Endothelial cell of umbilical vein (primary cell): Measurements from ENCODE around the gene OR6B2. TPM values are rescaled to one million over a fixed set of nuclear protein-coding genes. Genes with fewer than 3 reads are reported as not detected.

Experiments
- BruUV-seq: library from RNA; stranded (reverse); fragments of 400-500 nt; replicated peaks from 2 replicates; lab custom pipeline; 2021; lab: Mats Ljungman, UMichigan
- CTCF ChIA-PET: fragments of 300-600, 350-600 bp; sonication (Branson Sonifier 250); formaldehyde crosslinking; loops from one replicate; lab custom pipeline; 2021; ENCODE audit warnings: antibody characterized with exemption, inconsistent platforms; lab: Charles Lee
- POLR2A ChIA-PET: fragments of 300-600, 350-600 bp; sonication (Branson Sonifier 250); formaldehyde crosslinking; loops from one replicate; lab custom pipeline; 2021; ENCODE audit warnings: antibody characterized with exemption, inconsistent platforms; lab: Charles Lee
- DNase-seq: peaks from one replicate; pipeline ENCODE4 v3.0.0-alpha.2; 2011; ENCODE audit warnings: low read depth, low spot score
- FAIRE-seq: peaks from 2 replicates; lab custom pipeline; 2011; peaks lifted over from hg19 to GRCh38; lab: Jason Lieb, UNC
- H2AFZ ChIP-seq: 2 replicates; pipeline ENCODE4 v1.6.0; 2012; ENCODE audit warnings: low read depth, low read length, control low read depth, inconsistent platforms
- H3K27ac ChIP-seq: 2 replicates; pipeline ENCODE4 v1.5.1; 2011; ENCODE audit warnings: low read depth, mild to moderate bottlenecking, control low read depth, low read length, moderate library complexity; ENCODE audit not compliant: insufficient read depth
- H3K27me3 ChIP-seq, 2 experiments: 2 replicates each; pipeline versions ENCODE4 v1.6.0 to v1.6.1; 2011; ENCODE audit warnings: low read length in 2 of 2, mixed read lengths in 1 of 2; ENCODE audit not compliant: control insufficient read depth in 2 of 2, insufficient read depth in 2 of 2
- H3K36me3 ChIP-seq, 2 experiments: 2 replicates in 1 of 2; 3 replicates in 1 of 2; pipeline ENCODE4 v1.5.1; 2011; ENCODE audit warnings: low read length in 2 of 2, mild to moderate bottlenecking in 1 of 2, moderate library complexity in 1 of 2; ENCODE audit not compliant: control insufficient read depth in 2 of 2, insufficient read depth in 2 of 2; ENCODE audit errors: extremely low read depth in 1 of 2
- H3K4me1 ChIP-seq: 3 replicates; pipeline ENCODE4 v1.5.1; 2011; ENCODE audit warnings: mild to moderate bottlenecking, low read length; ENCODE audit not compliant: control insufficient read depth, insufficient read depth; ENCODE audit errors: extremely low read depth
- H3K4me2 ChIP-seq: 2 replicates; pipeline ENCODE4 v1.6.1; 2011; ENCODE audit warnings: low read length, control low read depth, mixed read lengths; ENCODE audit not compliant: insufficient read depth
- H3K4me3 ChIP-seq, 3 experiments: fragments of 200-600 bp in 1 of 3; sonication (generic), shearing (Covaris generic) in 1 of 3; replicated peaks in 1 of 3; 2 replicates each; pipeline ENCODE4 v1.5.1; 2011 to 2016; ENCODE audit warnings: control low read depth in 3 of 3, low read length in 3 of 3, mild to moderate bottlenecking in 2 of 3, inconsistent platforms in 1 of 3, low read depth in 1 of 3, moderate library complexity in 1 of 3; ENCODE audit not compliant: insufficient read depth in 1 of 3
- H3K79me2 ChIP-seq: 2 replicates; pipeline ENCODE4 v1.6.0; 2012; ENCODE audit warnings: low read length, inconsistent platforms; ENCODE audit not compliant: control insufficient read depth, insufficient read depth
- H3K9ac ChIP-seq: replicated peaks from 2 replicates; pipeline ENCODE3; 2011; ENCODE audit warnings: low read length, control low read depth; ENCODE audit not compliant: insufficient read depth; ENCODE audit errors: extremely low read depth
- H3K9me1 ChIP-seq: replicated peaks from 3 replicates; pipeline ENCODE4 v1.6.0; 2011; ENCODE audit warnings: mild to moderate bottlenecking, low read length; ENCODE audit not compliant: control insufficient read depth, insufficient read depth; ENCODE audit errors: extremely low read depth
- H3K9me3 ChIP-seq: replicated peaks from 2 replicates; pipeline ENCODE4 v1.5.1; 2012; ENCODE audit warnings: low read length, inconsistent platforms; ENCODE audit not compliant: control insufficient read depth, insufficient read depth
- H4K20me1 ChIP-seq: replicated peaks from 2 replicates; pipeline ENCODE3; 2011; ENCODE audit warnings: mild to moderate bottlenecking, low read length; ENCODE audit not compliant: control insufficient read depth, insufficient read depth; ENCODE audit errors: extremely low read depth
- EZH2 ChIP-seq: IDR thresholded peaks from 2 replicates; pipeline ENCODE4 v1.6.1; 2012; ENCODE audit warnings: borderline replicate concordance, low read depth, mild to moderate bottlenecking, moderate library complexity, low read length, inconsistent platforms; ENCODE audit not compliant: severe bottlenecking
- FOS ChIP-seq: IDR thresholded peaks from 2 replicates; pipeline ENCODE4 v1.6.1; 2011; ENCODE audit warnings: mild to moderate bottlenecking, low read length, moderate library complexity, borderline replicate concordance; ENCODE audit not compliant: insufficient read depth
- GATA2 ChIP-seq: IDR thresholded peaks from 2 replicates; pipeline ENCODE4 v1.7.0; 2011; ENCODE audit warnings: low read depth, mild to moderate bottlenecking, moderate library complexity, mixed read lengths, low read length; ENCODE audit not compliant: insufficient read length, insufficient read depth
- JUN ChIP-seq: IDR thresholded peaks from 2 replicates; pipeline ENCODE4 v1.6.1; 2011; ENCODE audit warnings: borderline replicate concordance, low read depth; ENCODE audit not compliant: insufficient read length, insufficient read depth
- POLR2A ChIP-seq: IDR thresholded peaks from 2 replicates; pipeline ENCODE4 v1.6.1; 2012; ENCODE audit warnings: low read depth, mild to moderate bottlenecking, control low read depth, low read length
- POLR2AphosphoS5 ChIP-seq: IDR thresholded peaks from 2 replicates; pipeline ENCODE4 v1.6.1; 2012; ENCODE audit warnings: low read depth, mild to moderate bottlenecking, control low read depth, low read length, moderate library complexity; ENCODE audit not compliant: insufficient read depth
- dilution Hi-C: fragments of 300-500 bp; cut with MboI; formaldehyde crosslinking; loops from one replicate; pipeline ENCODE4 v1.15.0; 2019; ENCODE audit warnings: low sequenced_read_pairs; ENCODE audit not compliant: extremely low pct_ligation_motif_present
- intact Hi-C: fragments of 100-400 bp; cut with micrococcal nuclease; formaldehyde crosslinking; loops from one replicate; pipeline ENCODE4 v1.10.0; 2022
- polyA plus RNA-seq, 4 experiments: library from polyadenylated mRNA; depleted of rRNA in 3 of 4; stranded (reverse) in 3 of 4; unstranded in 1 of 4; fragments of >200 nt; gene quantifications; 2 replicates each; pipeline versions ENCODE4 v1.2.1 to v1.2.3, GENCODE V29; 2011 to 2012; ENCODE audit warnings: missing spikeins in 1 of 4
- total RNA-seq: library from RNA; stranded (reverse); gene quantifications from 2 replicates; pipeline ENCODE4 v1.2.3, GENCODE V29; 2021
- TF ChIP-seq, protein P1 (sequence below), 2 donors: IDR thresholded peaks; 1 replicate in 1 of 2; 2 replicates in 1 of 2; pipeline ENCODE4 v1.5.1; 2011; ENCODE audit warnings: low read length in 2 of 2, mild to moderate bottlenecking in 2 of 2, moderate library complexity in 2 of 2, control low read depth in 1 of 2, inconsistent platforms in 1 of 2, low read depth in 1 of 2; ENCODE audit not compliant: insufficient read depth in 1 of 2; ENCODE audit errors: extremely low read depth in 1 of 2
- TF ChIP-seq, protein P2 (sequence below): IDR thresholded peaks from 2 replicates; pipeline ENCODE4 v1.6.1; 2011; ENCODE audit not compliant: insufficient read depth, insufficient read length

Gene OR6B2
- total and polyA plus RNA-seq, 2 donors (not counting 3 experiments of a cell fraction or from before 2014, with no cell fraction given): not detected

DNA sequence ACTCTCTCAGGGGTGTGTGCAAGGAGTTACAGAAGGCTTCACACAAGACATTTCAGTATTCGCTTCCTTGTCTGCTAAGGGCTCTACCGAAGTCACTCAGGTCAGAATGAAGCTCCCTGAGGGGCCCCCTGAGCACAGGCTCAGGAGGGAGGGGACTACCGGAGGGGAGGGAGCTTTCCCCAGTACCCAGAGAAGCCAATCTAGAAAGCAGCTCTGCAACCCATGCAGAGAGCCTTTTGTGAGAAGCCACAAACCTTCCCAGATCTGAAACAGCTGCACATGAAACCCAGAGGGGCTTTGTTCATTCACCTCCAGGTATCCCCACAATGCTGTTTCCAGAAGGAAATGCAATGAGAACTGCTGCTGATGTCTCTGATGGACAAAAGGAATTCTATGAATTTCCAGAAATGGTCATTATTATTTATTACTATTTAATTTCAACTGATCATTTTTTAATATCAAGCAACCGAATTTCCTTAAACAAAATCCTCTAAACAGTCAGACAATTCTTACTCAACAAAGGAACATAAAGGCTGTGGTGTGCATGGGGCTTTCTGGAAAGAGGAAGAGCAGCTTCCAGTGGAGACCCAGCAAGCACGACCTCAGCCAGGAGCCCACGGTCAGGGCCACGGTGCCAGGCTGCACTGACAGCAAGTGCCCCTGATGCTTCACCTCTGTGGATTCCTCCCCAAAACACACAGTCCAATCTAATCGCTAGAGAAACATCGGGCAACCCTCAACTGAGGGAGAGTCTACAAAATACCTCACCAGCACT lies 47.0 kb downstream of the OR6B2 start:
- H3K27me3 ChIP-seq: no peaks in the 10 kb centered on the region
- FAIRE-seq (no peak), DNase-seq (no peak)
- H3K27ac ChIP-seq: no peak overlapping the region
- H4K20me1 ChIP-seq: no peaks in the 10 kb centered on the region
- dilution Hi-C loops (no loop called here), intact Hi-C loops (no loop called here)
- ChIA-PET CTCF (no interaction called here), POLR2A (no interaction called here)
- H3K79me2 ChIP-seq: no peaks in the 10 kb centered on the region
- no peak overlapping the region for H3K4me2 ChIP-seq
- H3K36me3 ChIP-seq: peaks cover 4 to 11% of the 10 kb centered on the region in 2 experiments
- no TSS peak for BruUV-seq
- TF ChIP-seq EZH2 (no peak), POLR2AphosphoS5 (no peak), GATA2 (no peak), POLR2A (no peak), FOS (no peak), JUN (no peak)
- TF ChIP-seq, protein P1, sequence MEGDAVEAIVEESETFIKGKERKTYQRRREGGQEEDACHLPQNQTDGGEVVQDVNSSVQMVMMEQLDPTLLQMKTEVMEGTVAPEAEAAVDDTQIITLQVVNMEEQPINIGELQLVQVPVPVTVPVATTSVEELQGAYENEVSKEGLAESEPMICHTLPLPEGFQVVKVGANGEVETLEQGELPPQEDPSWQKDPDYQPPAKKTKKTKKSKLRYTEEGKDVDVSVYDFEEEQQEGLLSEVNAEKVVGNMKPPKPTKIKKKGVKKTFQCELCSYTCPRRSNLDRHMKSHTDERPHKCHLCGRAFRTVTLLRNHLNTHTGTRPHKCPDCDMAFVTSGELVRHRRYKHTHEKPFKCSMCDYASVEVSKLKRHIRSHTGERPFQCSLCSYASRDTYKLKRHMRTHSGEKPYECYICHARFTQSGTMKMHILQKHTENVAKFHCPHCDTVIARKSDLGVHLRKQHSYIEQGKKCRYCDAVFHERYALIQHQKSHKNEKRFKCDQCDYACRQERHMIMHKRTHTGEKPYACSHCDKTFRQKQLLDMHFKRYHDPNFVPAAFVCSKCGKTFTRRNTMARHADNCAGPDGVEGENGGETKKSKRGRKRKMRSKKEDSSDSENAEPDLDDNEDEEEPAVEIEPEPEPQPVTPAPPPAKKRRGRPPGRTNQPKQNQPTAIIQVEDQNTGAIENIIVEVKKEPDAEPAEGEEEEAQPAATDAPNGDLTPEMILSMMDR (IDR thresholded peaks at IDR 0.05; ENCODE audit: extremely low read depth in 1 of 2, insufficient read depth in 1 of 2, low read depth in 1 of 2, low read length in 2 of 2): no peak
- TF ChIP-seq, protein P2, sequence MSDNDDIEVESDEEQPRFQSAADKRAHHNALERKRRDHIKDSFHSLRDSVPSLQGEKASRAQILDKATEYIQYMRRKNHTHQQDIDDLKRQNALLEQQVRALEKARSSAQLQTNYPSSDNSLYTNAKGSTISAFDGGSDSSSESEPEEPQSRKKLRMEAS: no peak
- H3K9ac ChIP-seq: no peak overlapping the region
- H3K4me3 ChIP-seq: no peak overlapping the region
- H3K9me1 ChIP-seq: no peaks in the 10 kb centered on the region
- no peaks in the 10 kb centered on the region for H3K4me1 ChIP-seq
- no peak overlapping the region for H2AFZ ChIP-seq
- no peaks in the 10 kb centered on the region for H3K9me3 ChIP-seq

Other genes with a start within 250 kb of the OR6B2 start
- 119 and 120 TPM in 2 replicates for gene NDUFA10, start 5.1 kb downstream of the OR6B2 start, total RNA-seq
- gene NDUFA10, start 5.1 kb downstream of the OR6B2 start, polyA plus RNA-seq: 111 and 119 TPM in 2 replicates
- gene OR6B3, start 23.1 kb upstream of the OR6B2 start, total RNA-seq: not detected in 2 replicates
- not detected in 2 replicates for gene OR6B3, start 23.1 kb upstream of the OR6B2 start, polyA plus RNA-seq
- gene COPS9, start 105.9 kb upstream of the OR6B2 start, total RNA-seq: 189 and 196 TPM in 2 replicates
- gene COPS9, start 105.9 kb upstream of the OR6B2 start, polyA plus RNA-seq: 361 and 398 TPM in 2 replicates
- gene OTOS, start 110.2 kb upstream of the OR6B2 start, total RNA-seq: not detected in 2 replicates
- not detected in 2 replicates for gene OTOS, start 110.2 kb upstream of the OR6B2 start, polyA plus RNA-seq